HG02798 (cell line): ENCODE results near the gene VPREB3.

Source experiments
- ATAC-seq: cut with Tn5 transposase; IDR thresholded peaks from one replicate; pipeline ENCODE4 v1.9.1; 2021; ENCODE audit warnings: mild to moderate bottlenecking; ENCODE audit not compliant: unreplicated experiment, poor library complexity

VPREB3 gene

GRCh38 chr22:23754220-23754919 is at the start of gene VPREB3:
TSS of gene VPREB3 (minus strand) at chr22:23754425. CDS start at chr22:23754363, 62 bp downstream.
- ATAC-seq = no peak

DNA sequence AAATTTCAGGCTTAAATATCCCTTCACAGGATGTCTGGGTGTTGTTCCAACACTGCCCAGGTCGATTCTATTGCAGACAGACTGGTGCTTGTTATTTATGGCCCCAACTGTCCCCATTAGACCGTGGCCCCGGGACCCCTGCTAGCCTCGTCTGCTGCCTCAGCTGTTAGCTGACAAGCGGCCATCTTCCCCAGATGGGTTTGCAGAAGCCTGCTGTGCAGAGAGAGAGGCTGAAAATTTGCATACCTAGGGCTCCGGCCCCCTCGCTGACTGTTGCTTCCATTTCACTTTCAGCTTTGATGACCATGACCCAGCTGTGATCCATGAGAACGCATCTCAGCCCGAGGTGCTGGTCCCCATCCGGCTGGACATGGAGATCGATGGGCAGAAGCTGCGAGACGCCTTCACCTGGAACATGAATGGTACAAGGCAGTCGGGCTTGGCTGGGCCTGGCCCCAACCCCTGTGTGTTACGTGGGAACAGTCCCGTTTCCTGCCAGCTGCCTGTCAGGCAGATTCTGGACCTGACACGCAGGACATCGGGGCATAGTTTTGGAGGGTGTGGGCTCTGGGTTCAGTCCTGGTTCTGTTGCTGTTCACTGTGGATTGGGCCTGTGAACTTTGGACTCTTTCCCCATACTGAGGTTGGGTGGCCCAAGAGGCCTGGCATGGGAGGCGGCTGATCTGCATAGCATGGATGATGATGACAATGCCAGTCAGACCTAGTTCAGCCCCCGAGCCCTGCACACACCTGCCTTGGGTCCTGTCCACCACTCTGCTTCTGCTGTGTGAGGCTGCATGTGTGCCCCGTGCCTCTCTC is 49.0 kb upstream of the VPREB3 start:
- ATAC-seq = peak; percentile 36

DNA sequence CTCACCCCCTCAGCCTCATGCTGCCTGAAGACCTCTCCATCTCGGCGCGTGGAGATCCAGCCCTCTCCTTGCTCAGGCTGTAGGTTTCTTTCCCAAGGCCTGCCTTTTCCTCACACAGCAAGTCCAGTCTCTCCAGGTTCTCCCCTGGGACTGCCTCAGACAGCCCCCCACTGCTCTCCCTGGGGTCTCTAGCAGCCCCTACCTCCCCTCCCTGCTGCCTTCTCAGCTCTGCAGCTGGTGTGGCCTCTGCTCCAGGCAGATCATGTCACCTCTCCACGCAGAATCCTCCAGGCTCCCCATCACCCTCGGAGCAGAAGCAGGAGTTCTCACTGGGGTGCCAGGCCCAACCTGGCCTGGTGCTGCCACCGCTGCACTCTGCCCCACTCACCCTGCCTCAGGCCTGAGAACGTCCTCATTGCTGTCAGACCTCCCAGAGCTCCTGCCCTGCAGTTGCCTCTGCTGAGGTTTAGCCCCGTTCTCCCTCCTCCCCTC is 47.7 kb upstream of the VPREB3 start:
- no peak for ATAC-seq

DNA sequence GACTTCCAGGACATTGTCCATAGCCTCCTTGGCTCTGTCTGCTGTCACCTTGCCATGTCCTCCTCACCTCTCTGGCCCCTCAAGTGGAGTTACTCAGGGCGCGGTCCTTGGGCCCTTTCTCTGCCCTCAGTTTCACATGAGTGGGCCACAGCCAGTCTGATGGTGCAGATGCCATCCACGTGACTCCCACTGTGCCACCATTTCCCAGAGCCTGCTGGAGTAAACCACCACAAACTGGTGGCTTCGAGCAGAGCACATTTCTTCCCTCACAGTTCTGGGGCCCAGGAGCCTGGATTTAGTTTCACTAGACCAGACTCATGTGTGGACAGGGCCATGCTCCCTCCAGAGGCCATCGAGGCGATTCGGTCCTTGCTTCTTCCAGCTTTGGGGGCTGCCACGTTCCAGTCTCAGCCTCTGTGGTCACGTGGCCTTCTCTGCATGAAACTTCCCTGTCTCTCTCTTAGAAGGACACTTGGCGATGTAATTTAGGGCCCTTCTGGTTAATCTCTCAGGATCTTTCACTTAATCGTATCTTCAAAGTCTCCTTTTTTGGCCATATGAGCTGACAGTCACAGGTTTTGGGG is 47.1 kb upstream of the VPREB3 start:
- ATAC-seq = peak; percentile 6

DNA sequence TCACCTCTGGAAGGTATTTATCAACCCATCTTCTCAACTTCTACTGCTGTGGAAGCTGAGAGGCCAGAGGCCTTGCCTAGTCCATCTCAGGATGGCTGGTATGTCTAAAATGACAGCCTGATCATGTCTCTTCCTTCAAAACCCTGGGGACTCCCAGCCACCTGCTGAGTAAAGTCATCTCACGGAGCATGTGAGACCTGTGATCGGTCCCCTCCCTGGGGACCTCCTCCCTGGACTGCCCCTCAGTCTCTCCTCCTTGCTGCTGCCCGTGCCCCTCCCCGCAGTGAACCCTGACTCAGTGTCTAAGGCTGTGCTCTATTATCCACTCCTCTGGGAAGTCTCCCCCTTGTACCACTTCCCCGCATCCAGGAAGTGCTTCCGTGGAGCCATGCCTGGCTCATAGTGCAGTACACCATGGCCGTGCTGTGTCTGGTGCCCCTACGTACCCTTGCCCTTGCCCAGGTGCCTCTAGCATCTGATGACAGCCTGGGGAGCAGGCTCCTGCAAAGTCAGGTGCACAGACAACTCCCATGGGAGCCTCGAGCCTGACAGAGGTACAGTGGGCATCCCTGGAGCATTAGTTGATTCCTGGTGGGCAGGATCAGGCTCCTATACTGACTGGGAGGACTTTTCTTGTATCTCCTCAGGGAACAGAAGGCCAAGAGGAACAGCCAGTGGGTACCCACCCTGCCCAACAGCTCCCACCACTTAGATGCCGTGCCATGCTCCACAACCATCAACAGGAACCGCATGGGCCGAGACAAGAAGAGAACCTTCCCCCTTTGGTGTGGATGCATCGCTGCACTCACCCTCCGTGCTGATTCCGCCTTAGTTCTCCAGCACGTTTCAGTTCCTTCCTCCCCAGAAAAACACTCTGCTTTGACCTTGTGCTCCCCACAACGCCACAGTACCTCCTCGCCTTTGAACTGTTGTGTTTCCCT is 46.3 kb upstream of the VPREB3 start:
- peak; percentile 60 for ATAC-seq

GRCh38 chr22:23796461-23796860 is 42.2 kb upstream of the VPREB3 start:
- ATAC-seq = no peak

- no peak for ATAC-seq
These were observed 39.1 kb upstream of the VPREB3 start for GRCh38 chr22:23793326-23793725.

DNA sequence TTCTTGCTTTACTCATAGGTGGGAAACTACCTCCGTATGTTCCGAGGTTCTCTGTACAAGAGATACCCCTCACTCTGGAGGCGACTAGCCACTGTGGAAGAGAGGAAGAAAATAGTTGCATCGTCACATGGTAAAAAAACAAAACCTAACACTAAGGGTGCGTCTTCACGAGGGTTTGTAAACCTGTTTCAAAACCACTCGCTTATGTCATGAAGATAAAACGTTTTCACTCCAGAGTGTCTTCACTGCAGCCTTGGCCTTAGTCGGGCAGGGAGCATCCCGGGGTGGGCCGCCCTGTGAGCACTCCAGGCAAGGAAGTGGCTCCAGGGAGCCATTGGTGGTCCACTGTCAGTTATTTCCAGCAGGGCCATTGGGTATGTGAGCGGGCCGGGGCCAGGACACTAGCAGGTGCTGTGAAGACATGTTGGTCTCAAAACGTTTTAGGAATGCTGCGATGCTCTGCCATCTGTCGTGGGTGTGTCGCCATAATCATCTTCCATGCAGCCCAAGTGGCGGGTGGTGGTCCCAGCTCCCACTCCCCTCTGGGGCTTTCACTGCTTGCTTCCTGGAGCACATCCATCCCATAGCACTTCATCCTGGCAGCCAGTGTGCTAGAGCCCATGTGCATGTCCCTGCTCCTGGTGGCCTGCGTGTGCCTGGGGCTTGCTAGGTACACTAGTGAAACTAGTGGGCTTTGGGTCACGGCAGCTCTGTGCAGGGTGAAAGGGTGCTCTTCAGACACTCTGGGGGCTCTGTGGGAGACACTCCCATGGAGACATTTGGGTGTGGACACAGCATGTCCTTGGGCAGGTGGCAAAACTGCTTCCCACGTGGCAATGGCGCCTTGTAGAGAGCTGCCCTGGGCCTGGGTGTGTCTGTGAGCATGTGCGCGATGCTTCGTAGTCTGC is 37.8 kb upstream of the VPREB3 start:
- ATAC-seq = no peak

DNA sequence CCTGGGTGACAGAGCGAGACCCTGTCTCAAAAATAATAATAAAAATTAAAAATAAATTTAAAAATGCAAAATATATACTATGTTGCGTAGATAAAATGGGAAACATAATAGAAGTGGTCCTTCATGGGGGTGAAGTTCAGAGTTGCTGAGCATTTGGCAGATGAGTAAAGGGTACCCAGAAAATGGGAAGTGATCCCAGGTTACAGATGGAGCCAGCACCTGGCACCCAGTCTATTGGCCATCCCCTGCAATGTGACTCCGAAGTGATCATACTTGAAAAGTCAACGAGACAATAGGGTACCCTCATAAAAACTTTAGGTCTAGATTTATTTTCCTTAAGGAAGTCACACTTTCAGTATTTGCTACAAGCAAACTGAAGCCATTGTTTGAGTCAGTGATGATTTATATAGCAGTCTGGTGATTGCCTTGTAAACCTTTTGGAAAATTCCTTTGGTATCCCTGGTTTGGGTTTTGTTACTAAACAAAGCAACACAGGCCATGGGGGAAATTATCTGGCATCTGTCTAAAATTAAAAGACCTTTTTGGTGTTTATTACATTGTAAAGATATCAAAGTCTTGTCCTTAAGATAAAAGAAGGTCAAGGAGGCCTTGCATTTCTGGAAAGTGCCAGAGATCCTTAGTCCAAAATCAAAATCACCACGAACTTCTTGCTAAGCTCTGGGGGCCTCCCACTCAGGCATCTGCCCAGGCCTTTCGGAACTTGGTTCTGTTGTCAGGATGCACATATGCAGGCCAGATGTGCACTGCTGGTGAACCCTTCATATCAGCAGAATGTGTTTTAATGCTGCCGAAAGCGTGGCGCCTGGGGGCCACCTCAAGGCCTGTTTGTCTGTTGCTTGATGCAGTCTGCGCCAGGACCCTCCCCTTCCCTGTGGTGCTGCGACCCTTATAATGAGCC is 36.9 kb upstream of the VPREB3 start:
- ATAC-seq = no peak

DNA sequence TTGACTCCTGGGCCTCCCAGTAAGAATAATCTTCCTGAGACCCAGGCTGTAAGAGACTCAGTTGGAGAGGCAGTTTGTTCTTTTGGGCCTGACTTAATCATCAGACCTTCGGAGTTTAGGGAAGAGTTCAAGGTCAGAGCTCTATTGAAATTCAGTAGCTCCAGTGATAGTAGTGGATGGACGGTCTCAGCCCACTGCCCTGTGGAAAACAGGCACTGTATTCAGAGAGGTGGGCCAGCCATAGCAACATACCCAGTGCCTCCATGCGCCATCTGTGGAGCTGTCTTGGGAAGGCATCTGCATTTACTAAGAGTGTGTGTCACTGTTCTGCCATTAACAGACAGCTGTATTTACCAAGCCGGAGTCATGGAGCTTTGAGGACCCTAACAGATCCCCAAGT is 35.4 kb upstream of the VPREB3 start:
- ATAC-seq = no peak

DNA sequence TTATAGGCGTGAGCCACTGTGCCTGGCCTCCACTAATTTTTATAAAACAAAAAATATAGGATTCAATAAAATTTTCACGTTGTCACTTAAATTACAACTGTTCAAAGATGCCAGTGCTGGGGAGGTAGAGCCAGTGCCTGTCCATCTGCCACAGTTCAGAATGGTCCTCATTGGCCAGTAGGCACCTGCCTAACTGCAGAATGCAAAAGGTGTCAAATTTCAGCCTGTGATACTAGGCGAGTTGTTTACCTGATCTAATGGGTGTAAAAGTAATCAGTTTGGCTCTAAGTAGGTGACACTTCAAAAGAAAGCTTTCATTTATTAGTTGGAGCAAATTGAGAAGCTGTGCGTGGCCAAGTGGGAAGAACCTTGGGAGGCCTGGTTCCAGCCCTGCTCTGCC is 34.9 kb upstream of the VPREB3 start:
- ATAC-seq = no peak

DNA sequence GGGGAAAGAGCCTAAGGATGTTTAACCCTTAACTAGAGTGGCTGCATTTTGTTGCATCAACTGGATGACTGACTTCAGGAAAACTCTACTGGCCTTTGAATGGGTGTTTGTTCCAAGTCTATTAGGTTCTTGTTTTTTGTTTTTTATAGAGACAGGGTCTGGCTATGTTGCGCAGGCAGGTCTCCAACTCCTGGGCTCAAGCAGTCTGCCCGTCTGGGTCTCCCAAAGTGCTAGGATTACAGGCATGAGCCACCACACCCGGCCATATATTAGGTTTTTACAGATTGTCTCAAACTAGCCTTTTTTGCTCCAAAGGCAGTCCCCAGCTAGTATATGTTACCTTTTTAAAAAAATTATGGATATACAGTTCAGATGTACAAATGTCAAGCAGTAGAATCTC is 33.7 kb upstream of the VPREB3 start:
- ATAC-seq = no peak

GRCh38 chr22:23787600-23787896 is 33.3 kb upstream of the VPREB3 start:
- no peak for ATAC-seq

GRCh38 chr22:23786752-23787599 is 32.8 kb upstream of the VPREB3 start, which contains the start of gene SMARCB1:
TSS of gene SMARCB1 (plus strand) at chr22:23786966. CDS start at chr22:23787170, 204 bp downstream.
- peak; percentile 82 for ATAC-seq

DNA sequence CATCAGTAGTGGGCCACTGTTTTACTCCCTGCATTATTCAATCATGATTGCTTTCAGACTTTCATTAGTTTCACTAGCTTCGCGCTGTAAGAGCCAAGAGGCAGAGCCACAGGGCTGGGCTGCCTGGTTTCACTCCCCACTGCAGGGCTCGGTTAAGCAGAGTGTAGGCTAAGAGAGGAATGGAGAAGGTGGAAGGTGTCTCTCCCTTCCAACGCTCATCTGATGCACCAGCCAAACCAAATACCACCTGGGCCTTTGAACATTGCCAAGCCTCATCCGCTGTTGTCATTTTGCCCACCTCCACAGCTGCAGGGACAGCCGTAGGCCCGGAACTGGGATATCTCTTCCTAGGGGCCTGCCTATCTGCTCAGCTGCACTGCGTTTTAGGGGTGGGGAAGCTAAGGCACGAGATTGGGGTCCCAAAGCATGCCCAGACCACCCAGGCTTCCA is 32.1 kb upstream of the VPREB3 start:
- ATAC-seq = no peak

DNA sequence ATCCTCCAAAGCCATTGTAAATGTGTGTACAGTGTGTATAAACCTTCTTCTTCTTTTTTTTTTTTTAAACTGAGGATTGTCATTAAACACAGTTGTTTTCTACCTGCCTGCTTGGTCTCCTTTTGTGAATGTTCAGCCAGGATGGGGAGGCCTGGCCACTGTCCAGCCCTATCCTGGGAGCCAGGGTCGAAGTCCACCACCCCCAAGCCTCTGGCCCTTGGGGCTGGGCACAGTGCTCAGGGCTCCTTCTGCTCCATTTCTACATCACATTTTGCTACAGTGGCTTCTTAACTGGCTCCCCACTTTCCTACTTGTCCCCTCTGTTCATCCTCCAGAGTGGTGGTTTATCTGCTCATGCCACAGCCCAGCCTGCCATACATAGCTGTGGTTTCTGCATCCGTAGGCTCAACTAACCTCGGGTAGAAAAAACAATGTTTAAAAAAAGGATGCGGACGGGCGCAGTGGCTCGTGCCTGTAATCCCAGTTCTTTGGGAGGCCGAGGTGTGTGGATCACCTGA is 30.0 kb upstream of the VPREB3 start:
- no peak for ATAC-seq
